CD4-positive, alpha-beta T cell treated with Interleukin-17A for 4 hours (primary cell): ENCODE results near the gene RPL10A.

ENCODE experiments used
- DNase-seq: peaks from one replicate; pipeline ENCODE4 v3.0.0-alpha.2; 2020; ENCODE audit warnings: mixed read lengths

RPL10A gene

DNA sequence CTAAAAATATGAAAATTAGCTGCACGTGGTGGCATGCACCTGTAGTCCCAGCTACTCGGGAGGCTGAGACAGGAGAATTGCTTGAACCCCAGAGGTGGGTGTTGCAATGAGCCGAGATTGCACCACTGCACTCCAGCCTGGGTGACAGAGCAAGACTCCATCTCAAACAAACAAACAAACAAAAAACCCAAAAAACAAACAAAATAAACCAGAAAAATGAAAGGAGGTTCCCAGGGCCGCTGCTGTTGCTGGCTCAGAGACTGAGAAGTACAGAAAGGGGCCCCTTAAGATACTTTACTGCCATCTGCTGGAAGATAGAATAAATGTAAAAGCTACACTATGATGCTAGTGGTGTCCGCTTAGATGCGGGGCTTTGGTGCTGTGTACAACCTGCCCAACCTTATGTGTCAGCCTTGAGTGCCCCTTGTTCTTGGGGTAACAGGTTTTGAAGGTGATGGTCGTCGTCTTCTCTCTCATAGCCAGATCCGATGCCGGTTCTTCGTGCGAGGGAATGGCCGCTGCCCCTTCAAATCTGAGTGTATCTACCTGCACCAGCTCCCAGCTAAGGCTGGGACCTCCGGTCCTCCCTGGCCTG, 18.8 kb upstream of the RPL10A start:
- DNase-seq, result peak; percentile 55

DNA sequence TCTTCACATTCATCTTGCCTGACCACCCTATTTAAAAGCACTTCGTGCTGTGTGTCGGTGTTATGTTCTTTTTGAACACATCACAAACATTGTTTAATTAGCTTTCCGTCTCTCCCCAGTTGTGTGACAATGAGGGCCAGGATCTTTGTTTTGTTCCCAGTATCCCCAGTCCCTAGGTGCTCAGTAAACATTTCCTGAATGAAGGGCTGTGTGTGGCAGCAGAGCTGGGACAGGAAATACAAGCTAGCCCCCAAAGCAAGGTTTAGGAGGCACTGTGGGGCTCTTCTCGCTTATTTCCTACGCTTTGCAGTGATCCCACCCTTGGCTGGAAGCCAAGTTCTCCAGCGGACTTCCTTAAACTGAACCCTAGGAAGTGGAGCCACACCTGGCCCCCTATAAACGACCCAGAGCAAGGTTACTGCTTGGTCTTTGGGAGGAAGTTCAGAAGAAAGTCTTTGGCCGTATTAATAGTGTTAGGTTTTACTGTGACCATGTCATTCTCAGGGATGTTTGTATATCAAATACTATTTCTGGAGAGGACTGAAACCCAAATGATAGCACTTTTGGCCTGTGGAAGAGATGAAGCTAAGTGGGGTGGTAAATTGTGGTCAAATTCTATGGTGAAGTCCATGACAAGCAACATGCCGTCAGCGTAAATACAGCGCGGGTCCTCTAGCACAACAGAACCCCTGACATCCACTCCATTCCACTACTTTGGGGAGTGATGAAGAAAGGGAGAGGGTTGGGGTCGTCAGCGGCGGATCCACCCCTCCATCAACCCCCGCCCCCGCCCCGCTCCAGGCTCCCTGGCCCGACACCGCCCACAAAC, 16.6 kb upstream of the RPL10A start:
- DNase-seq, result no peak

DNA sequence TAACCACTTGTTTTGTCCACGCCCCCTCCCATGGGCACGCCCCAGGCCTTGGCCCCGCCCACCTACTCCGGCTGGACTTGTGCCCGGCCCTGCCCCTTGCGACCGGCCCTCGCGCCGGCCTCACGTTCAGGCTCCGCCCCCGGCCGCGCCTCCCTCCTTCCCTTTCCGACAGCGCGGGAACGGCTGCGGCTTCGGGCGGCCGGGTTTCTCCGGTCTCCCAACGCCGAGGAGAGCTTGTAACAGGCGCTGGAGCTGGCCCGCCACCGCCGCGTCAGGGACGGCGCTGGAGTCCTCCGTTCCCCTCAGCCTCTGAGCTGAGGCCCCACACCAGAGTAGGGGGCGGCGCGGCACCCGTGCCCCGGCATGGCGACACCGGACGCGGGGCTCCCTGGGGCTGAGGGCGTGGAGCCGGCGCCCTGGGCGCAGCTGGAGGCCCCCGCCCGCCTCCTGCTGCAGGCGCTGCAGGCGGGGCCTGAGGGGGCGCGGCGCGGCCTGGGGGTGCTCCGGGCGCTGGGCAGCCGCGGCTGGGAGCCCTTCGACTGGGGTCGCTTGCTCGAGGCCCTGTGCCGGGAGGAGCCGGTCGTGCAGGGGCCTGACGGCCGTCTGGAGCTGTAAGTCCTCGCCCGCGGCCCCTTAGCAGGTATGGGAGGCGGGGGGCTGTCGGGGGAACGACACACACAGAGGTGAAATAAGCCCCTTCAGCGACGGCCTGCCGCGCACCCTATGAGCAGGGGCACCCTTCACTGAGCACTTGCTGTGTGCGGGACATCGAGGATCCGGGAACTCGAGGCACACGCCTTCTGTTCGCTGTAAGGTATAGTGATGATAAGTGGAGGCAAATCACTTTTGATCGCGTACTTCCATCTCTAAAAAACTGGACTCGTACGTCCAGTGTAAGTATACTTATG, 15.8 kb upstream of the RPL10A start, which contains the start of gene FANCE:
Gene FANCE (plus strand): TSS at position 156 of the 908 bp plus-strand sequence. CDS start 208 bp downstream, at position 364.
- peak; percentile 95 for DNase-seq

DNA sequence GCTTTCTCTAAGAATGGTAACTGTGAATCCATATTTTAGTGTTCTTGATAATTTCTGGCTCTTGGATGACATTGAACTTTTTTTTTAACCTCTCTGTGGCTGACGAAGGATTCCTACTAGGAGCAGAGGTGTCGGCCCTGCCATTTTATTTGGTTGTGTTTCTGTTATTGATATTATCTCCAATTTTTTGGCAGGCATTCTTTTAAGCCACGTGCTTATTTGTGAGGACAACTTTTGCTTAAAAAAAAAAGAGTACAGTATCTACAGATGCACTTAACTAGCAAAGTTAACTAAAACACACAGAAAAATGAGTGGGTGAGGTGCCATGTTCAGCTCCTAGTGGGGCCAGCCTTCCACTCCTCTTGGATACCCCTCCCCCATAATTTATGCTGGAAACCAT, 15.0 kb upstream of the RPL10A start:
- no peak for DNase-seq

DNA sequence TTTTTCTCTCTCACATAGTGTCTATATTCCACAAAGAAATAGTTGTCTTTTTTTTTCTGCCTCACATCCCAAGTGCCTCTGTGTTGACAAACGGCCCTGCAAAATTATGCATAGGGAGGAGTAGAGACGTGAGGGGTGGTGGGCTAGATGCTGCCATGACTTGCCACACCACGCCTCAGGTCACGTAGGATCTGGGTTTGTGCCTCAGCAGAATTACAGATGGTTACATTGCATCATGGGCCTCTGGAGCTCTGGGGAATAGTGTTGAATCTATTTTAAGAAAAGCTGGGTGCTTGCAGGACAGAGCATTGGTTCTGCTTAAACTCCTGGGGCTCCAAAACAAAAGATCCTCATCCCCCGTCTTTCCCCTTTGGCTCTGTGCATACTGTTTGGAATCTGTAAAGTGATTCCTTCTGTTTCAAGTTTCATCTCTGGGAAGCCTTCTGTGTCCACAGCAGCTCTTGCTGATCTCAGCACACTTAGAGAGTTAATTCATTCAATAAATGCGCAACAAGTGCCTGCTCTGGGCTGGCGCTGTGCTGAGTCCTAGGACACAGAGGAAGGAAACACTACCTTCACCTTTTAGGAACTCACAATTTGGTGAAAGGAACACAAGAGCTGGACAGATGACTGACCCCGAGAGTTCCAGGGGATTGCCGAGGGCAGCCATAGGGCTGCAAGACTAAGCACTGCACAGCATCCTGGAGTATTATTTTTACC, 13.7 kb upstream of the RPL10A start:
- DNase-seq, result no peak

DNA sequence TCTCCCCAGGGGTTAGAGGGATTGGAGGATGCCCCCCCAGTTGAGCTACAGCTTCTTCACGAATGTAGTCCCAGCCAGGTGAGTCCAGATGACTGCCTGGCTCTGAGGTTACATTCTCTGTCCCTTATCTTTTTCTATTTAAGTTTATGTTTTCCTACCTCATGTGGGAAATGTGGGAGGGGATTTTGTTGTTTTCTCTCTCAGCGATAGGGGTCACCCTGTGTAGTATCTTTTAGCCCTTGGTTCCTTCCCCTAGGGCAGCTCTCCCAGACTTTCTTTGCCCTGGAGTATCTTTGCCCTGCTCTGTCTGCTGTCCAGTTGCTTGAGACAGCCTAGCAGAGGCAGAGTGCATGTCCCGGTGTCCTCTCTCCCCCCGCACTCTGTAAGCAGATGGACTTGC, 10.3 kb upstream of the RPL10A start:
- DNase-seq, result no peak

DNA sequence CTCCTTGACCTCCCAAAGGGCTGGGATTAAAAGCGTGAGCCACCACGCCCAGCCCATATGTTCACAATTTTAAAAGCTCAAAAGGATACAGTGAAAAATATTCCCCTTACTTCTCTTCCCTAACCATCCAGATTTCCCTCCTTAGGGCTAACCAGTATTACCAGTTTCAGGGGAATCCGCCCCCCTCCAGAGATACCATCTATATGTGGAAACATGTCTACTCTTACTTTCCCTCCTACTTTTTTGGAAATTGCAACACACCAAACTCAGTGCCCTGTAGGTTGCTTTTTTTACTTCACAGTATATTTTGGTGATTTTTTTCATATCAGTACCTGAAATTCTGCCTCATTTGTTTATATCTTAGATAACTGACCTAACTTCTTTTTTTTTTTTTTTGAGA, 6.9 kb upstream of the RPL10A start:
- no peak for DNase-seq

DNA sequence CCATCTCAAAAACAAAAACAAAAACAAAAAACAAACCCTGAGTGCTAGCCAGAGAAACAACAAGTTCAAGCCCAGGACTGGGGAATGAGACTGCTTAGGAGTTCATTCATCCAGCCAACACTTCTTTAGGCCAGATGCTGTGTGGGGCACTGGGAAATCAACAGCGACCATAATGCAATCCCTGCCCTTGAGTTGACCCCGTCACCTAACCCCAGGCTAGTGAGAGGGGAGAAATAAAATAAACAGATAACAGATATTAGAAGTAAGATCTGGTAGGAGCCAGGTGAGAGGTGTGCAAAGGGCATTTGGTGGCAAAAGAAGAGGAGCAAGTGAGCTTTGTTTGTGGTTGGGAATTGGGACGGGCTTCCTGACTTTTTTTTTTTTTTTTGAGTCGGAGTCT, 4.9 kb upstream of the RPL10A start:
- no peak for DNase-seq

DNA sequence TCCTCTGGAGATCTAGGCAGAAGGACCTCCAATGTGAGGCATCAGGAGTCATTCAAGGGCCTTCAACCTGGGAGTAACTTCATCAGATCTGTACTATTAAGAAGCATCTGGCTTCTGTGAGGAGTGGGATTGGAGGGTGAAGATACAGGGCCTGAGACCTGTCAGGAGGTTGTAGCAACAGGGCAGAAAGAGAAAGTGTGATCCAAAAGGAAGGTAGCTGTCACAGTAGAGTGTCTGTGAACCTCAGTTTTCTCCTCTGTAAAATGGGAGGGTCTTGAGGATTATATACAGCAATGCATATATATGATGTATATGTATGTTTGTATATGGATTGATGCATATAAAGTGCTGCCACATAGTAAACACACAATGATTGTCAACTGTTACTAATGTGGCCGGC, 2.6 kb upstream of the RPL10A start:
- no peak for DNase-seq

DNA sequence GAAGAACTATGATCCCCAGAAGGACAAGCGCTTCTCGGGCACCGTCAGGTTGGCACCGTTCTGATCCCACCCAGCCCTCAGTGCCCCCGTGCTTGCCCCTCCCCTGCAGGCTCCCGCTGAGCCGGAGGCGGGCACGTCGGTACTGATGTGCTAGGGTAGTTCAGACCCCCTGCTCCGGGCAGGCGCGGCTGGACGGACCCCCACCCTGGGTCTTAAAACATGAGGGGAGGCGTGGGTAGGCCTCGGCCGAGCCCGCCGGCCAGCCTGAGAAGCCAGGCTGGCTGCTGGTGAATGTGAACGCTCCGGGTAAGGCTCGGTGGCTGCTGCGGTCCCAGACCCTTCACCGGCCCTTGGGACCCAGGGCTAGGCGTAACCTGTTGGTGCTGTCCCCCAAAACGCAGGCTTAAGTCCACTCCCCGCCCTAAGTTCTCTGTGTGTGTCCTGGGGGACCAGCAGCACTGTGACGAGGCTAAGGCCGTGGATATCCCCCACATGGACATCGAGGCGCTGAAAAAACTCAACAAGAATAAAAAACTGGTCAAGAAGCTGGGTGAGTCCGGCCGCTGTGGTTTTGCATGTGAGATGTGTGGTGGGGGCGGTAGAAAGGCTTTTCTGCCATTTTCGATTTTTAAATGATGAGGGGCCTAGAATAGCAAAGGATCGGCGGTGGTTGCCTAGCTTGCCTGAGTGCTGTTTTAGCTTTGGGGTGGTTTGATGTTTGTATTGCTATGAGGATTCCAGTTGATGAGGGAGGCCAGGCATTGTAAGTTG, 964 bp downstream of the RPL10A start:
- DNase-seq, result peak; percentile 20

DNA sequence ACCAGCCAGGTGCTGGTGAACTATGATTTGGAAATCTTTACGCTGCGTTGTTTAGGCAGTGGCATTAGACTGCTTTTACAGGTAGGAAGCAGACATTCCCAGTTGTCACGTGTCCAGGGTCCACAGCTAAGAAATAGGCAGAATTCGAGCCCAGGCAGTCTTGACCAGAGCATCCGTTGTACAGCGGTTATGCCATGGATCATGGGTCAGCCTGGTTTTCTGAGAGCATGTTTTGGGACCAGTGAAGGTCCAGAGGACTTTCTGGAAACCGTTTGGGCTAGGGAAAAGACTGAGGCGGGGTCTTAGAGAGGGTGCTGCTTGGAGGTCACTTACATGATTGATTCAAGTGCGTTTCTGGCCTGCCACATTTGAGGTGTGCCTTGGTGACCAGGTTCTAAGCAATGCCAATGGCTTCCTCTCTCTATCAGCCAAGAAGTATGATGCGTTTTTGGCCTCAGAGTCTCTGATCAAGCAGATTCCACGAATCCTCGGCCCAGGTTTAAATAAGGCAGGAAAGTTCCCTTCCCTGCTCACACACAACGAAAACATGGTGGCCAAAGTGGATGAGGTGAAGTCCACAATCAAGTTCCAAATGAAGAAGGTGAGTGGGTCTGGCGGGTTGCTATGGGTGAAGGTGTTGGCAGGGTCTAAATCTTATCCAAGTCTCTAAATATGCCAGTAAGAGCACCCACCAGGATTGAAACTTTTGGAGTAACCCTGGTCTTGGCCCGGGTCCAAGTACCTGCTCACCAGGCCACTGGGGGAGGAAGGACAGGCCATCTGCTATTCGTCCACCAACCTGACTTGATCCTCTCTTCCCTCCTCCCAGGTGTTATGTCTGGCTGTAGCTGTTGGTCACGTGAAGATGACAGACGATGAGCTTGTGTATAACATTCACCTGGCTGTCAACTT, 1.8 kb downstream of the RPL10A start:
- DNase-seq, result no peak

DNA sequence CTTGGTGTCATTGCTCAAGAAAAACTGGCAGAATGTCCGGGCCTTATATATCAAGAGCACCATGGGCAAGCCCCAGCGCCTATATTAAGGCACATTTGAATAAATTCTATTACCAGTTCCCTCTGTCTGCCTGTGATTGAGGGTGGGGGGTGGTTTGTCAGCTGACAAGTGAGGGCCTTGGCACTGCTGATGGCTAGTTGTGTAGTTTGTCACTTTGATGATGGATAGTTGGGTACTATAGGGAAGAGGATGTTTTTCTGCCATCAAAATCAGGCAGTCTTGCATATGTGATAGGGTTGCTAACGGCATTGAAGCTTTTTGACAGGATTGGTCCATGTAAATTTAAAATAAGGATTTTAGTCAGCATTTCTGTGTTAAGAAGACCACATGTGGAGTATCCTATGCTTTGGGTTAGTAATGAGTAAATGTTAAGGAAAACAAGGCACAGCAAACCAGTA, 2.5 kb downstream of the RPL10A start:
- DNase-seq, result no peak

DNA sequence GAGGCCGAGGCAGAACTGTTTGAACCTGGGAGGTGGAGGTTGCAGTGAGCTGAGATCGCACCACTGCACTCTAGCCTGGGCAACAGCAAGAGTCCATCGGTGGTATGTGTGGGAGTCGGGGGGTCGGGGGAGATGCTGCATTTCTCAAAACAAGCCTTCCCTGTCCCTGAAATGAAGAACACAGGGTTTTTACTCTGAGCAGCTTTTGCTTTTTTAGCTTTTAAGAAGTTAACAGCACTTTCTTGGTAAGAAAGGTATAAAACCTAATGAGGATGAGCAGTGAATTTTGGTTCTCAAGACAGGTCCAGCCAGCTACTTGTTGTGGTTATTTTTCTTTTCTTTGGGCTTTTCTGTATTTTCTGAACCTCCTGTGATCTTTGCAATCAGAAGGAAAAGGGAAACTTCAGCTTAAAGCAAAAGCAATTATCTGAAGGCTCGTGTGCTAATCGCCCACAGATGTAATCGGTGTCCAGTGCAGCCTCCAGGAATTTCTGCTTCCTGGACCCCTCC, 3.7 kb downstream of the RPL10A start:
- no peak for DNase-seq

DNA sequence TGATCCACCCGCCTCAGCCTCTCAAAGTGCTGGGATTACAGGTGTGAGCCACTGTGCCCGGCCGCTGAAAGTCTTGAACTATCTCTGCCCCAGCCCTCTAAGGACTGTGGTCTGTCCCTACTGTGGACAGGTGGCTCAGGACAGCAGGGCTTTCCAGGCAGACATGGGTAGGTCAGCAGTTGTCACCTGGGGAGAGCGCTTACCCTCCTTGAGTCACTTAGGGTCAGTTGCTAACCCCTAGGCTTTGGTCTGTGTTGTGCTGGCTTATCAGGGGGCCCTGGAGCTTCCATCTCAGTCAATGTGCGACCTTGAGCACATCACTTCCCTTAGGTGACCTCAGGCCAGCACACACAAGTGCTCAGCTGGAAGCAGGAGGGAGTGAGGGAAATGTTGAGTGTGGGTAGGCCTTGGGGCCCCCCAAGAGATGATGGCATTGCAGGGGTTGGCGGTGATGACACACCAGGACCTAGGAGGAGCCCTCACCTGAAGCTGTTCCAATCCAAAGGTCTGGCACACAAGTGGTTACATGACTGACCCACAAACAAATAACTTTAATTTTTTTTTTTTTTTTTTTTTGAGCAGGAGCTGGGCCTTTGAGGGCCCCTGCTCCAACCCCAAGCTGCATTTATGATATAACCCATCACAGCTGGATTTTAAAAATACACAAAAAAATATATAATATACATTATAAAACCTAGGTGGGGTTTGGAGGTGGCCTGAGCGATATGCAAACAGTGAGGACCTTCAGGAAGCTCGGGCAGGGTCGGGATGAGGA, 5.1 kb downstream of the RPL10A start:
- no peak for DNase-seq

DNA sequence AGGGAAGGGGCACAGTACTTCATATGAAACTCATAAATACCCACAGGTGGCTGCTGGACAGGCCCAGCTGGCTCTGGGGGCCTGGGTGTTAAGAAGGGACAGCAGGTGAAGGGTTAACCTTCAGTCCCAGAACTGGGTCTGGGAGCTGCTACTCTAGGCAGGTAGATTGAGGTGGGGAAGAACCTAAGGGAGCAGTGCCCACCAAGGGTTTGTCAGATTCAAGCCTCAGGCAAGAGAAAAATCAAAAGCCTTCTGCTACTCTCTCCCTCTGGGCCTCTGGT, 5.6 kb downstream of the RPL10A start:
- no peak for DNase-seq

DNA sequence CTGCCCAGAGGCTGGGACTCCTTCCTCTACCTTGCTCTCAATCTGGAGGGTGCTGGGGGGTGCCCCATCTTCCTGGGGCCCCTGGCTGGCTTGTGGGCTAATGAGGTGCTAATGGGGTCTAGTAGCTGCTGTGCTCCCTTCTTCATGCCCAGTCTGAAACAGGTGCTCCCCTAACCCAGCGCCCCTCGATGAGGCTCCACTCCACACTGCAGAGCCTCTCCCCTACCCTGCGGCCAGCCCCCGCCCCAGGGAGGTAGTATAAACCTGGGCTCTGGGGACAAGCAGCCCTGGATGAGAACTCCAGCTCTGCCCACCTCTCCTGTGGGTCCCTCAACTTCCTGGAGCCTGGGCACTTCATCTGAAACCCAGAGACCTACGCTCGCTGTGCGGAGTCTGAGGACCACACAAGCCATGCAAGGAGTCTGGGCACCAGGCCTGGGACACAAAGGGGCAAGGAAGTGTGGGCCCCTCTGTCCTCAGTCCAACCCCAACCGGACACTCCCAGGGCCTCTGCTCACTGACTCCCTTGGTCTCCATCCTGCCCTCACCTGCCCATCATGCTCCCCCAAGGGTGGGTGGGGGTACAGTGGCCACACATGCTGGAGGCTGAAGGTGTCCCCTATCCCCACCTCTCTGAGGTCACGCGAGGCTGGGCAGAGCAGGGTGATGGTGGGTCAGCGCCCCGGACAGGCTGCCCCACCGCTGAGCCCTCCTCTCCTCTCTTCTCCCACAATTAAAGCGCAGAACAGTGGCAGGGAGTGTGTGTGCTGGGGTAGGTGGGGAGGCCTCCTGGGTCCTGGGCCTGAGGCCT, 6.1 kb downstream of the RPL10A start:
- DNase-seq, result no peak

DNA sequence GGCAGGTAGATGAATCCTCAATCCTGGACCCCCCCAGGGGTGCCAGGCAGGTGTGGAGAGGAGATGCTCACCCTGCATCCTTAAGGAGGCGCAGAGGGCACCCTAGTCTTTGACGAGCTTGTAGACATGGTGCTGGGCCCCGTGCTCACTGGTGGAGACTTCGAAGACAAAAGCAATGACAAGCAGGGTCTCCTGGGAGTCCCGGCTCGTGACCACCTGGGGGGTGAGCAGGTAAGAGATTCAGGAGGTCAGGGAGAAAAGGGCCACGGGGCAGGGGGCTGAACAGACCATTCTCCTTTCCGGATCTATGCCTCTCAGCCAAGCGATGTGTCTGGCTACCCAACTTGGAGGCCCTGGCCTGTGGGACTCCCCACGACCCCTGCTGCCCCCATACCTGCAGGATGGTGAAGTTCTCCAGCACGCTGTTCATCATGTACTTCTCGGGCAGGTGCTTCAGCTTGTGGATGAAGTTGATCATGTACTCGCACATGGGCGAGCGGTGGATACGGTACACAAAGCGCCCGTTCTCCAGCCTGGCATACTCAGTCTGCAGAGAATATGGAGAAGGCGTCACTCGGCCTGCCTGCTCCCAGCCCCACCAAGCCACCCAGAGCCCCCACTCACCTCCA, 6.9 kb downstream of the RPL10A start:
- no peak for DNase-seq

DNA sequence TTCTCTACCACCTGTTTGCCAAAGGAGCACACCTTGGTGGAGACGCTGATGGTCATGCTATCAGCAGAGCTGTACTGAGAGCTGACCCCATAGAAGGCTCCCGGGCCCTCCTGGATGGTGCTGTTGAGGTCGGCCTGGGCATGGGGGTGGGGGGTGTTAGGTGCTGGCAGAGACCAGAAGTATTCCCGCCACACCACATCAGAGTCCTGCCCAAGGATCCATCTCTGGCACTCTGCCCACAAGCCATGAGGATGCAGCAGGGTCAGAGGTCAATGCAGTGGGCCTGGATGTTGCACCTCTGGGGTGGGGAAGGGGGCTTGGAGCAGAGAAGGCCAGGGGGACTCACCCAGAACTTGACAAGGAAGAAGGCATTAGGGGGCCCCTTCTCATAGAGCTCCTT, 7.4 kb downstream of the RPL10A start:
- no peak for DNase-seq

DNA sequence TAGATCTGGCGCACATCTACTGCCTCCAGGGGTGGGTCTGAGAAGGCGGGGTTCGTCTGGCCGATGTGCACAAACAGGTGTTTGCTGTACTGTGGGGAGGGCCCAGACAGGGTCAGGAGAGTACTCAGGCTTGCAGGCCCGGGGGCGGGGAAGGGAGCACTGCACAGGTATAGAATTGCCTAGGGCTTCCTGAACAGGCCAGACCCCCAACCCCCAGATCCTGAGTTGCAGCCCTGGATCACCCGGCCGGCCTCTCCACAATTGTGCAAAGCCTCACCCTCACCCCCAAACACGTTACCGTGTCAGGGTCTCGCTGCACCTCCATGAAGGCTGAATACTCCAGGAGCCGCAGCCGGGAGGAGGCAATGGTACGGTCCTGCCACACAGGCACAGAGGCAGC, 7.8 kb downstream of the RPL10A start:
- no peak for DNase-seq
